ENCODE measurements around the gene CHURC1.

The CHURC1 gene

DNA sequence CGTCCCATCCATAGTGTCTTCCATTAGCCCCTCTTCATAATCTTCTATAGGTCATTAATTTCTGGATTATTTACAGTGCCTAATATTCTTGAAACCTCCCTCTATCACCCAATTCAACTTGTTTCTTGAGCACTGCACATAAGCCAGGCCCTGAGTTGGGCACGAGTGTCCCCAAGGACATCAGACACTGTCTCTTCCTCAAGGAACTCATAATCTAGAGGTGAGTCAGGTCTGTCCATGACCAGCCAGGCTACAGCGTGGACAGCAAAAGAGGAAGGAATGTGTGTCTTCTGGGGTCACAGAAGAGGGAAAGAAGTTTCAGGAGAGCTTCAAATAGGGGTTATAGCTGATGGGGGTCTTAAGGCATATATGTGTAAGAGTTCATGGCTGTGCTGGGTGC, 47.1 kb upstream of the CHURC1 start:
- CTCF ChIA-PET, result interaction anchor here (0.6 kb wide), 1 partner anchor 437 kb away, joined by 3 read pairs; no protein-coding TSS in a partner anchor
- H3K4me1 ChIP-seq (ENCODE audit: control insufficient read depth, insufficient read depth, low read length), result no peaks in the 10 kb centered on the region
- no peak overlapping the region for H3K27ac ChIP-seq (ENCODE audit: extremely low read depth, low read depth, low read length)
- POLR2A ChIA-PET, result no interaction called here
- TF ChIP-seq ZNF350 (tag by site-specific recombination; IDR thresholded peaks at IDR 0.05) (no peak), ZNF548 (tag by site-specific recombination; IDR thresholded peaks at IDR 0.05) (no peak), ZNF530 (tag by site-specific recombination; IDR thresholded peaks at IDR 0.05; ENCODE audit: low read depth) (no peak), ZNF529 (tag by site-specific recombination; IDR thresholded peaks at IDR 0.05; ENCODE audit: insufficient replicate concordance) (no peak), ZNF239 (tag by site-specific recombination; IDR thresholded peaks at IDR 0.05) (no peak), BCL11A (tag by site-specific recombination; IDR thresholded peaks at IDR 0.05; ENCODE audit: low read depth) (no peak), ZNF544 (tag by site-specific recombination; IDR thresholded peaks at IDR 0.05) (no peak)
- no peaks in the 10 kb centered on the region for H3K9me3 ChIP-seq (ENCODE audit: control insufficient read depth, insufficient read depth, low read depth, low read length)
- H3K4me3 ChIP-seq (ENCODE audit: low read depth, low read length), result no peak overlapping the region
- no peaks in the 10 kb centered on the region for H3K36me3 ChIP-seq (ENCODE audit: control insufficient read depth in 2 of 2, insufficient read depth in 1 of 2, low read length in 2 of 2)

DNA sequence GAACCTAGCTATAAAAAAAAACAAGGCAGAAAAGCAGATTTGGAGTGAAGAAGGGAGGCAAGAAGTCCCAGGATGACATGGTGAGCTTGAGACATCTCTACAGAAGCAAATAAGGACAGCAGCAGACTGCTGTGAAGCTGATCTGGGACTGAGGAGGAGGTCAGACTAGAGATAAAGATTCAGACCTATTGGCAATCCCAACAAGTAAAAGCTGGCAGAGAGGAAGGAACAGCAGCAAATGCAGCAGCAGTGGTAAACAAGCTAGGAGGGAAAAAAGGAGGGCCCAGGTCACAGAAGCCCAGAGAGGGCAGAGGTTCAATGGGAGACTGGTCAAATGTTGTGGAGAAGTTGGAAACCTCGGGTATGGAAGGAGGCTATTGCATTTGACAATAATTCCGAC, 45.9 kb upstream of the CHURC1 start:
- TF ChIP-seq PRDM10 (tag by site-specific recombination; IDR thresholded peaks at IDR 0.05), result no peak
- Histone ChIP-seq H3K9me3 (ENCODE audit: control insufficient read depth, insufficient read depth, low read depth, low read length) (no peaks in the 10 kb centered on the region), H3K27ac (ENCODE audit: extremely low read depth, low read depth, low read length) (no peak overlapping the region), H3K4me1 (ENCODE audit: control insufficient read depth, insufficient read depth, low read length) (no peaks in the 10 kb centered on the region), H3K4me3 (ENCODE audit: low read depth, low read length) (no peak overlapping the region), H3K36me3 (ENCODE audit: control insufficient read depth in 2 of 2, insufficient read depth in 1 of 2, low read length in 2 of 2) (no peaks in the 10 kb centered on the region)
- CTCF ChIA-PET, result interaction anchor here (0.6 to 1.4 kb wide), 6 partner anchors 23 to 96 kb away, joined by 3 to 9 read pairs (median 3); no protein-coding TSS in a partner anchor
- POLR2A ChIA-PET, result no interaction called here

- Histone ChIP-seq H3K4me1 (ENCODE audit: control insufficient read depth, insufficient read depth, low read length) (no peaks in the 10 kb centered on the region), H3K27ac (ENCODE audit: extremely low read depth, low read depth, low read length) (no peak overlapping the region), H3K9me3 (ENCODE audit: control insufficient read depth, insufficient read depth, low read depth, low read length) (no peaks in the 10 kb centered on the region), H3K4me3 (ENCODE audit: low read depth, low read length) (no peak overlapping the region), H3K36me3 (ENCODE audit: control insufficient read depth in 2 of 2, insufficient read depth in 1 of 2, low read length in 2 of 2) (no peaks in the 10 kb centered on the region)
- ChIA-PET POLR2A (no interaction called here), CTCF (interaction anchor here (0.6 to 1.4 kb wide), 6 partner anchors 22 to 96 kb away, joined by 3 to 9 read pairs (median 3); no protein-coding TSS in a partner anchor)
- TF ChIP-seq ZNF600 (tag by site-specific recombination; IDR thresholded peaks at IDR 0.05) (no peak), GLI2 (tag by site-specific recombination; IDR thresholded peaks at IDR 0.05; ENCODE audit: borderline replicate concordance, low read depth) (no peak), ZNF548 (tag by site-specific recombination; IDR thresholded peaks at IDR 0.05) (no peak)
Measured at GRCh38 chr14:64868841-64869240, 45.4 kb upstream of the CHURC1 start.

DNA sequence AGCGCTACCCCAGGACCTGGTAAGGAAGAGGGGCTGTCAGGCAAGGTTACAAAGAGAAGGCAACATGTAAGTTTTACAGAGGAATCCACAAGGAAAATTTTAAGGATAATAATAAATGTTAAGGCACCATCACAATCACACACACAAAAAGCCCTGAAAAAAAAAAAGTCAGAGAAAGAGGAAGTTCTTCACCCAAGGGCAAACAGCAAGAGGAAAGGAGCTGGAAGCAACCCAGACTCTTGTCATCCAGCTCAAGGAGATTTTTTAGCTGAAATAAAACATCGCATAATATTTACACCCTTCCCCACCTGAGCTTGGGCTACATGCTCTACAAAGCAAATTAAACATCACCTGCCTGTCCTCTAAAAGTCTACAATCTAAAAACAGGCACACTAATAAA, 44.1 kb upstream of the CHURC1 start:
- ChIA-PET POLR2A (no interaction called here), CTCF (interaction anchor here (0.6 to 1.0 kb wide), 3 partner anchors 26 to 1005 kb away, joined by 3 to 4 read pairs (median 3); no protein-coding TSS in a partner anchor)
- TF ChIP-seq INSM2 (tag by site-specific recombination; IDR thresholded peaks at IDR 0.05), result no peak
- TF ChIP-seq IKZF3 (tag by site-specific recombination; IDR thresholded peaks at IDR 0.05), result no peak
- no peak for TF ChIP-seq ZNF707 (tag by site-specific recombination; IDR thresholded peaks at IDR 0.05)
- TF ChIP-seq ZNF555 (tag by site-specific recombination; conservative IDR thresholded peaks at IDR 0.05), result no peak
- TF ChIP-seq ZNF837 (tag by site-specific recombination; IDR thresholded peaks at IDR 0.05), result no peak
- TF ChIP-seq ZNF214 (tag by site-specific recombination; IDR thresholded peaks at IDR 0.05; ENCODE audit: borderline replicate concordance), result no peak
- TF ChIP-seq ZNF792 (tag by site-specific recombination; IDR thresholded peaks at IDR 0.05), result no peak
- no peak for TF ChIP-seq ZNF626 (tag by site-specific recombination; IDR thresholded peaks at IDR 0.05)
- no peak for TF ChIP-seq YY2 (tag by site-specific recombination; IDR thresholded peaks at IDR 0.05)
- no peak for TF ChIP-seq ZSCAN16 (tag by site-specific recombination; IDR thresholded peaks at IDR 0.05)
- TF ChIP-seq GLI4 (tag by site-specific recombination; IDR thresholded peaks at IDR 0.05), result no peak
- no peak for TF ChIP-seq ZNF544 (tag by site-specific recombination; IDR thresholded peaks at IDR 0.05)
- TF ChIP-seq PBX3 (CRISPR knock-in tag; IDR thresholded peaks at IDR 0.05), result no peak
- no peak for TF ChIP-seq ZNF114 (tag by site-specific recombination; IDR thresholded peaks at IDR 0.05)

More for the DNA sequence above, 44.1 kb upstream of the CHURC1 start:
- Histone ChIP-seq H3K36me3 (ENCODE audit: control insufficient read depth in 2 of 2, insufficient read depth in 1 of 2, low read length in 2 of 2) (no peaks in the 10 kb centered on the region), H3K9me3 (ENCODE audit: control insufficient read depth, insufficient read depth, low read depth, low read length) (no peaks in the 10 kb centered on the region), H3K27ac (ENCODE audit: extremely low read depth, low read depth, low read length) (no peak overlapping the region), H3K4me1 (ENCODE audit: control insufficient read depth, insufficient read depth, low read length) (no peaks in the 10 kb centered on the region), H3K4me3 (ENCODE audit: low read depth, low read length) (no peak overlapping the region)

All from HEK293 (cell line).